ENCODE results near the gene CEP112.
"Not testable (repeated sequence)": the region's sequence is repeated elsewhere in the genome, so short reads cannot be mapped to it uniquely, and the experiment has no call there.

The CEP112 gene

GRCh38 chr17:65712383-65713267 lies 479.3 kb downstream of the CEP112 start:
- DNase-seq, result no peak

GRCh38 chr17:65711671-65712276 lies 480.2 kb downstream of the CEP112 start:
- DNase-seq, result no peak

- DNase-seq, result no peak
These were observed 484.2 kb downstream of the CEP112 start for GRCh38 chr17:65707780-65708179.

GRCh38 chr17:65704731-65705130 lies 487.2 kb downstream of the CEP112 start:
- no peak for DNase-seq

GRCh38 chr17:65703891-65704290 lies 488.0 kb downstream of the CEP112 start:
- DNase-seq, result no peak

GRCh38 chr17:65699459-65699858 lies 492.5 kb downstream of the CEP112 start:
- no peak for DNase-seq

GRCh38 chr17:65698381-65699061 lies 493.4 kb downstream of the CEP112 start:
- no peak for DNase-seq

- DNase-seq, result no peak
These were observed 494.3 kb downstream of the CEP112 start for GRCh38 chr17:65697661-65698060.

- DNase-seq, result no peak
These were observed 495.1 kb downstream of the CEP112 start for GRCh38 chr17:65696739-65697394.

- no peak for DNase-seq
These were observed 497.3 kb downstream of the CEP112 start for GRCh38 chr17:65694601-65695000.

- peak; percentile 7 for DNase-seq
These were observed 501.2 kb downstream of the CEP112 start for GRCh38 chr17:65690626-65691310.

- no peak for DNase-seq
These were observed 503.6 kb downstream of the CEP112 start for GRCh38 chr17:65688307-65688706.

- no peak for DNase-seq
These were observed 506.8 kb downstream of the CEP112 start for GRCh38 chr17:65685110-65685509.

GRCh38 chr17:65684631-65685030 lies 507.3 kb downstream of the CEP112 start:
- DNase-seq, result peak; percentile 47

- DNase-seq, result no peak
These were observed 508.5 kb downstream of the CEP112 start for GRCh38 chr17:65683428-65683827.

GRCh38 chr17:65681763-65682162 lies 510.2 kb downstream of the CEP112 start:
- DNase-seq, result not testable (repeated sequence)

GRCh38 chr17:65679165-65679845 lies 512.6 kb downstream of the CEP112 start:
- DNase-seq, result peak; percentile 25

GRCh38 chr17:65678546-65678945 lies 513.4 kb downstream of the CEP112 start:
- peak; percentile 11 for DNase-seq

- DNase-seq, result no peak
These were observed 514.0 kb downstream of the CEP112 start for GRCh38 chr17:65677932-65678331.

- no peak for DNase-seq
These were observed 517.5 kb downstream of the CEP112 start for GRCh38 chr17:65674246-65675045.

Data from NCI-H2171 treated with DMSO at 0.1 percent for 48 hours (cell line).